Liver (tissue), 9 donors: ENCODE results near the gene IGDCC3. TPM values are rescaled to one million over a fixed set of nuclear protein-coding genes. Genes with fewer than 3 reads are reported as not detected.

Experiments
- DNase-seq: peaks from one replicate; pipeline ENCODE4 v3.0.0-alpha.2; 2017; ENCODE audit warnings: low spot score
- H3K27ac ChIP-seq, 2 donors: one replicate each; pipeline ENCODE4 v1.7.0; 2013; ENCODE audit warnings: inconsistent platforms in 2 of 2, low read length in 2 of 2, control low read depth in 1 of 2, low read depth in 1 of 2, mild to moderate bottlenecking in 1 of 2
- H3K27me3 ChIP-seq, 4 donors: one replicate each; pipeline versions ENCODE4 v1.6.1 to v1.7.0; 2013; ENCODE audit warnings: low read length in 3 of 4, inconsistent platforms in 1 of 4, mild to moderate bottlenecking in 1 of 4, moderate library complexity in 1 of 4; ENCODE audit not compliant: control insufficient read depth in 4 of 4, insufficient read depth in 4 of 4
- H3K36me3 ChIP-seq, 4 donors: one replicate each; pipeline versions ENCODE4 v1.6.1 to v1.7.0; 2013; ENCODE audit warnings: low read length in 3 of 4, mild to moderate bottlenecking in 3 of 4, low read depth in 1 of 4, moderate library complexity in 1 of 4; ENCODE audit not compliant: control insufficient read depth in 4 of 4, insufficient read depth in 3 of 4
- H3K4me1 ChIP-seq, 4 donors: one replicate each; pipeline versions ENCODE4 v1.6.1 to v1.7.0; 2013; ENCODE audit warnings: low read length in 3 of 4, mild to moderate bottlenecking in 3 of 4, moderate library complexity in 1 of 4; ENCODE audit not compliant: control insufficient read depth in 4 of 4, insufficient read depth in 4 of 4
- H3K4me3 ChIP-seq, 3 donors: one replicate each; pipeline versions ENCODE4 v1.6.1 to v1.7.0; 2013; ENCODE audit warnings: low read length in 3 of 3, control low read depth in 1 of 3, low read depth in 1 of 3, mild to moderate bottlenecking in 1 of 3
- H3K9ac ChIP-seq, 2 donors: one replicate each; pipeline ENCODE4 v1.7.0; 2013; ENCODE audit warnings: low read length in 2 of 2, mild to moderate bottlenecking in 2 of 2, moderate library complexity in 2 of 2, control low read depth in 1 of 2, low read depth in 1 of 2
- H3K9me3 ChIP-seq, 4 donors: one replicate each; pipeline versions ENCODE4 v1.6.1 to v1.7.0; 2013; ENCODE audit warnings: low read length in 3 of 4; ENCODE audit not compliant: control insufficient read depth in 4 of 4
- EGR1 ChIP-seq, 2 donors: IDR thresholded peaks; 2 replicates each; pipeline ENCODE4 v1.6.1; 2016 to 2018; ENCODE audit warnings: antibody characterized with exemption in 2 of 2, low read depth in 2 of 2
- FOXA1 ChIP-seq: IDR thresholded peaks from 2 replicates; pipeline ENCODE4 v1.6.1; 2016; ENCODE audit warnings: antibody characterized with exemption
- FOXA2 ChIP-seq: IDR thresholded peaks from 2 replicates; pipeline ENCODE4 v1.6.1; 2016; ENCODE audit warnings: antibody characterized with exemption
- GABPA ChIP-seq, 2 donors: IDR thresholded peaks in 1 of 2; conservative IDR thresholded peaks in 1 of 2; 2 replicates each; pipeline ENCODE4 v1.6.1; 2016; ENCODE audit warnings: antibody characterized with exemption in 2 of 2, mild to moderate bottlenecking in 1 of 2, moderate library complexity in 1 of 2
- HNF4A ChIP-seq, 2 donors: conservative IDR thresholded peaks; 2 replicates each; pipeline ENCODE4 v1.6.1; 2016; ENCODE audit warnings: antibody characterized with exemption in 2 of 2, mild to moderate bottlenecking in 2 of 2
- HNF4G ChIP-seq: IDR thresholded peaks from 2 replicates; pipeline ENCODE4 v1.6.1; 2016; ENCODE audit warnings: antibody characterized with exemption
- JUND ChIP-seq, 2 donors: IDR thresholded peaks; 2 replicates each; pipeline ENCODE4 v1.6.1; 2016; ENCODE audit warnings: antibody characterized with exemption in 2 of 2
- NR2F2 ChIP-seq: IDR thresholded peaks from 2 replicates; pipeline ENCODE4 v1.6.1; 2016; ENCODE audit warnings: antibody characterized with exemption
- RAD21 ChIP-seq, 2 donors: IDR thresholded peaks; 2 replicates each; pipeline ENCODE4 v1.6.1; 2016; ENCODE audit warnings: antibody characterized with exemption in 2 of 2, mild to moderate bottlenecking in 2 of 2
- RXRA ChIP-seq, 2 donors: IDR thresholded peaks; 2 replicates each; pipeline ENCODE4 v1.6.1; 2017 to 2018; ENCODE audit warnings: antibody characterized with exemption in 2 of 2, mild to moderate bottlenecking in 1 of 2
- SP1 ChIP-seq: IDR thresholded peaks from 2 replicates; pipeline ENCODE4 v1.6.1; 2018; ENCODE audit warnings: antibody characterized with exemption, mild to moderate bottlenecking
- TAF1 ChIP-seq: conservative IDR thresholded peaks from 2 replicates; pipeline ENCODE4 v1.6.1; 2016; ENCODE audit warnings: antibody characterized with exemption, mild to moderate bottlenecking
- YY1 ChIP-seq: IDR thresholded peaks from 2 replicates; pipeline ENCODE4 v1.6.1; 2016; ENCODE audit warnings: antibody characterized with exemption, mild to moderate bottlenecking
- whole genome bisulfite sequencing: extraction: QIAGEN DNeasy Blood & Tissue Kit; methylation state at CpG from one replicate; pipeline ENCODE4 v1.1.7; 2013; 5-methylcytosine and 5-hydroxymethylcytosine counted together
- polyA plus RNA-seq, 2 donors: library from polyadenylated mRNA; stranded (reverse) in 1 of 2; unstranded in 1 of 2; fragments of 200-250 nt in 1 of 2; fragments of >200 nt in 1 of 2; fragmentation: Nextera tagmentation in 1 of 2; extraction: Ambion mirVana in 1 of 2; gene quantifications; one replicate each; pipeline versions ENCODE4 v1.2.1 to v1.2.3, GENCODE V29; 2013 to 2015
- total RNA-seq, 2 donors: library from RNA; depleted of rRNA; stranded (reverse); fragments of >200 nt; gene quantifications; one replicate each; pipeline ENCODE4 v1.2.3, GENCODE V29; 2014
- TF ChIP-seq, protein P1 (sequence below): IDR thresholded peaks from 2 replicates; pipeline ENCODE4 v1.6.1; 2016; ENCODE audit warnings: antibody characterized with exemption, mild to moderate bottlenecking
- TF ChIP-seq, protein P2 (sequence below): fragments of 150-350 bp; IDR thresholded peaks from 2 replicates; pipeline ENCODE4 v1.5.1; 2017; ENCODE audit warnings: improper control_type of control experiment, low read depth, low read length; ENCODE audit not compliant: missing input control
- TF ChIP-seq, protein P3 (sequence below): IDR thresholded peaks from 2 replicates; pipeline ENCODE4 v1.6.1; 2016; ENCODE audit warnings: antibody characterized with exemption
- TF ChIP-seq, protein P4 (sequence below): IDR thresholded peaks from 2 replicates; pipeline ENCODE4 v1.6.1; 2016; ENCODE audit warnings: antibody characterized with exemption
- TF ChIP-seq, protein P5 (sequence below): IDR thresholded peaks from 2 replicates; pipeline ENCODE4 v1.6.1; 2016; ENCODE audit warnings: antibody characterized with exemption
- donor health status: healthy.
- donor health status: healthy.
- donor health status: healthy.
- donor health status: healthy.
- donor health status: healthy.

IGDCC3 gene
- total and polyA plus RNA-seq, 4 donors: 1.5 TPM; not detected in 3

DNA sequence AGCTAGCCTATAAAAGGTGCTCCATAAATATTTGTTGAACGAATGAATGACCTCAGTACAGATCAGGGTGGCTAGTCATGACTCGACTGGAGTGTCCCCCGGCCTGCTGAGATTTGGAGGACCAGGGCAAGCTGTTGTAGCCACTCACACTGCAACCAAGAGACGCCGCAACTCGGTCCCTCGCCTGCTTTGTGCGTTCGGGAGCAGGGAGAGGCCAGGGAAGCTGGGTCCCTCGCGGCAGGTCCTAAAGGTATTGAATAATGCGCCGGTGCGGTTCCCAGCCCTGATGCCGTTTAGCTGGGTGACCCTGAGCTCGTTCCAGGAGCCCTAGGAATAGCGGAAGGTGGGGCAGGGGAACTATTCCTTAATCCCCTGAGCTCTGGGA is 43.2 kb upstream of the IGDCC3 start:
- H3K36me3 ChIP-seq: no peaks in the 10 kb centered on the region
- H3K27me3 ChIP-seq: peaks cover 0 to 4% (median 0%) of the 10 kb centered on the region in 4 donors
- H3K4me3 ChIP-seq: no peak overlapping the region
- DNase-seq: no peak
- H3K27ac ChIP-seq: no peak overlapping the region
- H3K9me3 ChIP-seq: no peaks in the 10 kb centered on the region
- 38% methylated on average over 17 of the region's 17 CpGs for WGBS
- TF ChIP-seq JUND (IDR thresholded peaks at IDR 0.05): no peak
- no peak for TF ChIP-seq HNF4G
- no peak for TF ChIP-seq HNF4A (conservative IDR thresholded peaks at IDR 0.05)
- no peak for TF ChIP-seq SP1
- no peak for TF ChIP-seq YY1
- TF ChIP-seq GABPA (IDR thresholded peaks at IDR 0.05 in 1 of 2, conservative IDR thresholded peaks at IDR 0.05 in 1 of 2): no peak
- TF ChIP-seq, protein P1, sequence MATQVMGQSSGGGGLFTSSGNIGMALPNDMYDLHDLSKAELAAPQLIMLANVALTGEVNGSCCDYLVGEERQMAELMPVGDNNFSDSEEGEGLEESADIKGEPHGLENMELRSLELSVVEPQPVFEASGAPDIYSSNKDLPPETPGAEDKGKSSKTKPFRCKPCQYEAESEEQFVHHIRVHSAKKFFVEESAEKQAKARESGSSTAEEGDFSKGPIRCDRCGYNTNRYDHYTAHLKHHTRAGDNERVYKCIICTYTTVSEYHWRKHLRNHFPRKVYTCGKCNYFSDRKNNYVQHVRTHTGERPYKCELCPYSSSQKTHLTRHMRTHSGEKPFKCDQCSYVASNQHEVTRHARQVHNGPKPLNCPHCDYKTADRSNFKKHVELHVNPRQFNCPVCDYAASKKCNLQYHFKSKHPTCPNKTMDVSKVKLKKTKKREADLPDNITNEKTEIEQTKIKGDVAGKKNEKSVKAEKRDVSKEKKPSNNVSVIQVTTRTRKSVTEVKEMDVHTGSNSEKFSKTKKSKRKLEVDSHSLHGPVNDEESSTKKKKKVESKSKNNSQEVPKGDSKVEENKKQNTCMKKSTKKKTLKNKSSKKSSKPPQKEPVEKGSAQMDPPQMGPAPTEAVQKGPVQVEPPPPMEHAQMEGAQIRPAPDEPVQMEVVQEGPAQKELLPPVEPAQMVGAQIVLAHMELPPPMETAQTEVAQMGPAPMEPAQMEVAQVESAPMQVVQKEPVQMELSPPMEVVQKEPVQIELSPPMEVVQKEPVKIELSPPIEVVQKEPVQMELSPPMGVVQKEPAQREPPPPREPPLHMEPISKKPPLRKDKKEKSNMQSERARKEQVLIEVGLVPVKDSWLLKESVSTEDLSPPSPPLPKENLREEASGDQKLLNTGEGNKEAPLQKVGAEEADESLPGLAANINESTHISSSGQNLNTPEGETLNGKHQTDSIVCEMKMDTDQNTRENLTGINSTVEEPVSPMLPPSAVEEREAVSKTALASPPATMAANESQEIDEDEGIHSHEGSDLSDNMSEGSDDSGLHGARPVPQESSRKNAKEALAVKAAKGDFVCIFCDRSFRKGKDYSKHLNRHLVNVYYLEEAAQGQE: no peak
- H3K9ac ChIP-seq: no peak overlapping the region
- H3K4me1 ChIP-seq: peaks cover 9 to 19% (median 14%) of the 10 kb centered on the region in 4 donors

DNA sequence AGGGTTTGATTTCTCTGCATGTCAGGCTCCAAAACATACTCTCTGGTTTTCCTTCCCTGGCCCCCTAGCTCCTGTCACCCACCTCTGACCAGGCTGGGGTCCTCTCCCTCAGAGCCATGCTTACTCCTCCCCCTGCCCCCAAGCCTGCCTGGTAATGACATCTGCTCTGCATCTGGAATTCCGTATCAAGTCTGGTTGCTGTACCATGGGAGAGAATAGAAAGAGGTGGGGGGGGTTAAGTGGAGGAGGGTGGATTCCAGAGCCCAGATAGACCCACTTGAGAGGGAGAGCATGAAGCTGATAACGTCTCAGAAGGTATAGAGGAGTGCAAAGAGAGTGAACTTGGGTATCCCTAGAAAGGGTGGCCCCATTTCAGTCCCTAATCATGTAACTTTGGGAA is 40.8 kb upstream of the IGDCC3 start:
- peaks cover 9 to 19% (median 14%) of the 10 kb centered on the region in 4 donors for H3K4me1 ChIP-seq

More for the DNA sequence above, 40.8 kb upstream of the IGDCC3 start:
- Histone ChIP-seq H3K9ac (no peak overlapping the region), H3K27me3 (peaks cover 0 to 4% (median 0%) of the 10 kb centered on the region in 4 donors), H3K27ac (no peak overlapping the region), H3K36me3 (no peaks in the 10 kb centered on the region), H3K4me3 (no peak overlapping the region), H3K9me3 (no peaks in the 10 kb centered on the region)
- TF ChIP-seq, protein P2, sequence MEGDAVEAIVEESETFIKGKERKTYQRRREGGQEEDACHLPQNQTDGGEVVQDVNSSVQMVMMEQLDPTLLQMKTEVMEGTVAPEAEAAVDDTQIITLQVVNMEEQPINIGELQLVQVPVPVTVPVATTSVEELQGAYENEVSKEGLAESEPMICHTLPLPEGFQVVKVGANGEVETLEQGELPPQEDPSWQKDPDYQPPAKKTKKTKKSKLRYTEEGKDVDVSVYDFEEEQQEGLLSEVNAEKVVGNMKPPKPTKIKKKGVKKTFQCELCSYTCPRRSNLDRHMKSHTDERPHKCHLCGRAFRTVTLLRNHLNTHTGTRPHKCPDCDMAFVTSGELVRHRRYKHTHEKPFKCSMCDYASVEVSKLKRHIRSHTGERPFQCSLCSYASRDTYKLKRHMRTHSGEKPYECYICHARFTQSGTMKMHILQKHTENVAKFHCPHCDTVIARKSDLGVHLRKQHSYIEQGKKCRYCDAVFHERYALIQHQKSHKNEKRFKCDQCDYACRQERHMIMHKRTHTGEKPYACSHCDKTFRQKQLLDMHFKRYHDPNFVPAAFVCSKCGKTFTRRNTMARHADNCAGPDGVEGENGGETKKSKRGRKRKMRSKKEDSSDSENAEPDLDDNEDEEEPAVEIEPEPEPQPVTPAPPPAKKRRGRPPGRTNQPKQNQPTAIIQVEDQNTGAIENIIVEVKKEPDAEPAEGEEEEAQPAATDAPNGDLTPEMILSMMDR: no peak
- TF ChIP-seq, protein P3, sequence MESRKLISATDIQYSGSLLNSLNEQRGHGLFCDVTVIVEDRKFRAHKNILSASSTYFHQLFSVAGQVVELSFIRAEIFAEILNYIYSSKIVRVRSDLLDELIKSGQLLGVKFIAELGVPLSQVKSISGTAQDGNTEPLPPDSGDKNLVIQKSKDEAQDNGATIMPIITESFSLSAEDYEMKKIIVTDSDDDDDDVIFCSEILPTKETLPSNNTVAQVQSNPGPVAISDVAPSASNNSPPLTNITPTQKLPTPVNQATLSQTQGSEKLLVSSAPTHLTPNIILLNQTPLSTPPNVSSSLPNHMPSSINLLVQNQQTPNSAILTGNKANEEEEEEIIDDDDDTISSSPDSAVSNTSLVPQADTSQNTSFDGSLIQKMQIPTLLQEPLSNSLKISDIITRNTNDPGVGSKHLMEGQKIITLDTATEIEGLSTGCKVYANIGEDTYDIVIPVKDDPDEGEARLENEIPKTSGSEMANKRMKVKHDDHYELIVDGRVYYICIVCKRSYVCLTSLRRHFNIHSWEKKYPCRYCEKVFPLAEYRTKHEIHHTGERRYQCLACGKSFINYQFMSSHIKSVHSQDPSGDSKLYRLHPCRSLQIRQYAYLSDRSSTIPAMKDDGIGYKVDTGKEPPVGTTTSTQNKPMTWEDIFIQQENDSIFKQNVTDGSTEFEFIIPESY: no peak
- TF ChIP-seq HNF4G (no peak), GABPA (IDR thresholded peaks at IDR 0.05 in 1 of 2, conservative IDR thresholded peaks at IDR 0.05 in 1 of 2) (no peak), RXRA (IDR thresholded peaks at IDR 0.05) (no peak), TAF1 (no peak), HNF4A (conservative IDR thresholded peaks at IDR 0.05) (no peak), FOXA2 (no peak), SP1 (no peak), FOXA1 (no peak), EGR1 (IDR thresholded peaks at IDR 0.05; ENCODE audit: low read depth in 2 of 2) (no peak), RAD21 (IDR thresholded peaks at IDR 0.05) (no peak), JUND (IDR thresholded peaks at IDR 0.05) (no peak), NR2F2 (no peak), YY1 (no peak)
- TF ChIP-seq, protein P4, sequence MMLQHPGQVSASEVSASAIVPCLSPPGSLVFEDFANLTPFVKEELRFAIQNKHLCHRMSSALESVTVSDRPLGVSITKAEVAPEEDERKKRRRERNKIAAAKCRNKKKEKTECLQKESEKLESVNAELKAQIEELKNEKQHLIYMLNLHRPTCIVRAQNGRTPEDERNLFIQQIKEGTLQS: no peak
- TF ChIP-seq, protein P1: no peak
- TF ChIP-seq, protein P5, sequence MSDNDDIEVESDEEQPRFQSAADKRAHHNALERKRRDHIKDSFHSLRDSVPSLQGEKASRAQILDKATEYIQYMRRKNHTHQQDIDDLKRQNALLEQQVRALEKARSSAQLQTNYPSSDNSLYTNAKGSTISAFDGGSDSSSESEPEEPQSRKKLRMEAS: no peak
- WGBS: 88% methylated on average over 2 of the region's 2 CpGs
- DNase-seq: no peak
